ENCODE data around the gene CTDSPL. TPM values are rescaled to one million over a fixed set of nuclear protein-coding genes. Genes with fewer than 3 reads are reported as not detected.

CTDSPL gene
- total RNA-seq, 1 donor from 2014 or later, result 43.0 TPM

DNA sequence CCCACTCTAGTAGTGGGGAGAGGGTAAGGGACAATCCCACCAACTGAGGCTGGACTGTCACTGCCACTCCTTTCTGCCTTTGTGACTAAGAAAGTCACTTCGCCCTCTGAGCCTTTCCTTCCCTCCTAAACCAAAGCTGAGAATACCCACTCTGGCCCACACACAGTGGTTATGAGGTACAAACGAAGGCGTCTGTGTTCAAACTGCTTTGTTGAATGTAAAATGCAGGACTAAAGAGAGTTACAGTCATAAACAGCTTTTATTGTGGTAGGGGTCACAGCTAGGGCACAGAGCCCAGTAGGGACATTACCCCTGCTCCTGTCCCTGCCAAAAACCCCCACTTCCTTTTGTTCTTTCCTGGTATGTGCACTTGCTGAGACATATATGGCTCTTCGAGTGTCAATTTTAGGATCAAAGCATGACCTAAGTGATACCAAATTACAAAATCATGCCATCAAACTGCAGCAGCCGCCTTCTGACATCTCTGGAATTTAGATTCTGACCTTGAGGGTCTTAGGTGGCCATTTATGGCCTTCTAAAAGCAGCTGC lies 45.1 kb downstream of the CTDSPL start:
- peak overlapping the region; percentile 80 for H3K27ac Mint-ChIP-seq
- peaks cover 2% of the 10 kb centered on the region for H3K9me3 Mint-ChIP-seq
- no peak overlapping the region for H2AFZ ChIP-seq (replicated peaks)
- H3K27me3 Mint-ChIP-seq (ENCODE audit: insufficient read depth, low read depth), result peaks cover 4% of the 10 kb centered on the region
- no peak overlapping the region for H3K9ac ChIP-seq
- no peaks in the 10 kb centered on the region for H3K9me3 ChIP-seq (ENCODE audit: low read depth)
- H3F3A ChIP-seq (ENCODE audit: low read depth), result peaks cover 4% of the 10 kb centered on the region
- H3K27me3 ChIP-seq, result no peaks in the 10 kb centered on the region
- H3K4me2 ChIP-seq, result no peak overlapping the region
- H4K20me1 ChIP-seq (ENCODE audit: low read depth), result peaks cover 46% of the 10 kb centered on the region
- H3K27ac ChIP-seq, result no peak overlapping the region
- peaks cover 62% of the 10 kb centered on the region for H3K4me1 Mint-ChIP-seq
- no peak overlapping the region for H3K4me3 Mint-ChIP-seq
- no peaks in the 10 kb centered on the region for H3K36me3 ChIP-seq
- H3K4me3 ChIP-seq, result no peak overlapping the region
- peaks cover 8% of the 10 kb centered on the region for H3K36me3 Mint-ChIP-seq
- DNase-seq (ENCODE audit: low spot score), result no peak
- no peaks in the 10 kb centered on the region for H3K79me2 ChIP-seq (ENCODE audit: low read depth)
- H3K4me1 ChIP-seq, result peaks cover 38% of the 10 kb centered on the region
- TF ChIP-seq EZH2phosphoT487 (IDR thresholded peaks at IDR 0.05), result no peak
- TF ChIP-seq, protein P1, sequence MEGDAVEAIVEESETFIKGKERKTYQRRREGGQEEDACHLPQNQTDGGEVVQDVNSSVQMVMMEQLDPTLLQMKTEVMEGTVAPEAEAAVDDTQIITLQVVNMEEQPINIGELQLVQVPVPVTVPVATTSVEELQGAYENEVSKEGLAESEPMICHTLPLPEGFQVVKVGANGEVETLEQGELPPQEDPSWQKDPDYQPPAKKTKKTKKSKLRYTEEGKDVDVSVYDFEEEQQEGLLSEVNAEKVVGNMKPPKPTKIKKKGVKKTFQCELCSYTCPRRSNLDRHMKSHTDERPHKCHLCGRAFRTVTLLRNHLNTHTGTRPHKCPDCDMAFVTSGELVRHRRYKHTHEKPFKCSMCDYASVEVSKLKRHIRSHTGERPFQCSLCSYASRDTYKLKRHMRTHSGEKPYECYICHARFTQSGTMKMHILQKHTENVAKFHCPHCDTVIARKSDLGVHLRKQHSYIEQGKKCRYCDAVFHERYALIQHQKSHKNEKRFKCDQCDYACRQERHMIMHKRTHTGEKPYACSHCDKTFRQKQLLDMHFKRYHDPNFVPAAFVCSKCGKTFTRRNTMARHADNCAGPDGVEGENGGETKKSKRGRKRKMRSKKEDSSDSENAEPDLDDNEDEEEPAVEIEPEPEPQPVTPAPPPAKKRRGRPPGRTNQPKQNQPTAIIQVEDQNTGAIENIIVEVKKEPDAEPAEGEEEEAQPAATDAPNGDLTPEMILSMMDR (IDR thresholded peaks at IDR 0.05), result no peak
- no peak for TF ChIP-seq EZH2 (IDR thresholded peaks at IDR 0.05)

DNA sequence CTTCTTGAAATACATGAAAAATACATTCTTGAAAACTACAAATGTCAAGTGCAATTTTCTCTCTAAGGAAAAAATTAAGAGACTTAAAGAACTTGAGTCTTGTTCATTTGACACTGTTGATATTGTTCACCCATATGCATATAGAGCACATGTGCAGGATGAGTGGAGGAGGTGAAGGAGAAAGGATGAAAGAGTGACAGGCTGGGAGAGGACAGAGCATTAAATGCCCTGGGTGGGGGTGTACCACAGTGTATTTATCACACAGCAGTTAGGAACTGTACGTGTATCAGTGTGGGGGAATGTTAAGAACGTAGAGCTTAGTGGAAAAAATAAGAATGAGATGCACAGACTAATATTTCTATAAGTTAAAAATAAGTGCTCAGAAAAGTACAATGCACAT lies 45.7 kb downstream of the CTDSPL start:
- Mint-ChIP-seq H3K36me3 (peaks cover 9% of the 10 kb centered on the region), H3K4me3 (peak overlapping the region; percentile 25), H3K27ac (peak overlapping the region; percentile 70), H3K27me3 (ENCODE audit: insufficient read depth, low read depth) (peaks cover 4% of the 10 kb centered on the region), H3K4me1 (peaks cover 62% of the 10 kb centered on the region), H3K9me3 (peaks cover 2% of the 10 kb centered on the region)
- Histone ChIP-seq H3K9me3 (ENCODE audit: low read depth) (no peaks in the 10 kb centered on the region), H3K9ac (no peak overlapping the region), H3K27me3 (no peaks in the 10 kb centered on the region), H3K27ac (no peak overlapping the region), H3K4me1 (peaks cover 38% of the 10 kb centered on the region), H3K36me3 (no peaks in the 10 kb centered on the region), H2AFZ (replicated peaks) (no peak overlapping the region), H3K4me2 (peak overlapping the region; percentile 36), H3K79me2 (ENCODE audit: low read depth) (no peaks in the 10 kb centered on the region), H3K4me3 (no peak overlapping the region), H4K20me1 (ENCODE audit: low read depth) (peaks cover 44% of the 10 kb centered on the region), H3F3A (ENCODE audit: low read depth) (peaks cover 4% of the 10 kb centered on the region)
- DNase-seq (ENCODE audit: low spot score), result no peak
- TF ChIP-seq EZH2phosphoT487 (IDR thresholded peaks at IDR 0.05), result no peak
- TF ChIP-seq, protein P1 (IDR thresholded peaks at IDR 0.05), result no peak
- TF ChIP-seq EZH2 (IDR thresholded peaks at IDR 0.05), result no peak

DNA sequence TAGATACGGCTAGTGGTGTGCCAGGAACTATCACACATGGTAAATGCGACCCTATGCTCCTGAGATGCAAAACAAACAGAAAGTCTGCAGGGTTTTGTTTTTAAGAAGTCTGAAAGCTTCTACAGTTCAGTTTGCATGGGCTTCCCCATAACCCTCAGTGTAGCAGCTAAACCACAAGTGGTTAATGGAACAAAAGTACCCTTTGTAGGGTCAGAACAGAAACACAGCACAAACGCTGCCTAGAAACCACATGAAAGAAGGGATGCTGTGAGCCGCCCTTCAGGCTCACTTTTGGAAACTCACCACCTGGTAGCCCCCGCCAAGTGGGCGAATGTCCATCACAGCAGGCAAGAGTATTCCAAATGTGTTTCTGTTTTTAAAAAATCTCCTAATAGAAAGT lies 46.2 kb downstream of the CTDSPL start:
- Mint-ChIP-seq H3K27ac (no peak overlapping the region), H3K4me3 (no peak overlapping the region), H3K9me3 (peaks cover 5% of the 10 kb centered on the region), H3K4me1 (peaks cover 59% of the 10 kb centered on the region), H3K36me3 (peaks cover 10% of the 10 kb centered on the region), H3K27me3 (ENCODE audit: insufficient read depth, low read depth) (peaks cover 2% of the 10 kb centered on the region)
- no peak for TF ChIP-seq EZH2 (IDR thresholded peaks at IDR 0.05)
- TF ChIP-seq EZH2phosphoT487 (IDR thresholded peaks at IDR 0.05), result no peak
- TF ChIP-seq, protein P1 (IDR thresholded peaks at IDR 0.05), result no peak
- Histone ChIP-seq H4K20me1 (ENCODE audit: low read depth) (peaks cover 44% of the 10 kb centered on the region), H3K9me3 (ENCODE audit: low read depth) (no peaks in the 10 kb centered on the region), H3K4me2 (peak overlapping the region; percentile 36), H3K27me3 (no peaks in the 10 kb centered on the region), H3K4me3 (no peak overlapping the region), H3K9ac (no peak overlapping the region), H3F3A (ENCODE audit: low read depth) (peaks cover 4% of the 10 kb centered on the region), H2AFZ (replicated peaks) (no peak overlapping the region), H3K27ac (no peak overlapping the region), H3K79me2 (ENCODE audit: low read depth) (no peaks in the 10 kb centered on the region), H3K4me1 (peaks cover 38% of the 10 kb centered on the region), H3K36me3 (no peaks in the 10 kb centered on the region)
- DNase-seq (ENCODE audit: low spot score), result peak; percentile 43

Data from neural progenitor cell (in vitro differentiated cells).